ENCODE results near the gene TADA2B. TPM values are rescaled to one million over a fixed set of nuclear protein-coding genes. Genes with fewer than 3 reads are reported as not detected.

TADA2B gene
- total and polyA plus RNA-seq, 10 of the 15 experiments (the other 5 are each of a cell fraction or from before 2014, with no cell fraction given), result 0.66 to 12.0 (median 5.6) TPM

GRCh38 chr4:7089213-7089986, 46.2 kb downstream of the TADA2B start (continued):
- TF ChIP-seq ZNF592 (IDR thresholded peaks at IDR 0.05), result no peak
- no peak for TF ChIP-seq ESRRA (IDR thresholded peaks at IDR 0.05; ENCODE audit: low read length)
- TF ChIP-seq CTCF (IDR thresholded peaks at IDR 0.05 in 2 of 3, conservative IDR thresholded peaks at IDR 0.05 in 1 of 3; ENCODE audit: control insufficient read depth in 2 of 3, extremely low read depth in 1 of 3, insufficient read depth in 1 of 3, low read depth in 3 of 3, low read length in 3 of 3), result no peak
- TF ChIP-seq MTA2 (IDR thresholded peaks at IDR 0.05; ENCODE audit: low read depth), result no peak
- no peak for TF ChIP-seq FOXK2 (IDR thresholded peaks at IDR 0.05)

Measured in GM12878 (cell line).